Mesenchymal stem cell (in vitro differentiated cells and primary cell): Measurements from ENCODE around the gene RAB1B.

Experiments
- DNase-seq: peaks from one replicate; pipeline ENCODE4 v3.0.0-alpha.2; 2013
- H2AFZ ChIP-seq: one replicate; pipeline ENCODE4 v1.6.1; 2013; ENCODE audit warnings: low read depth, mild to moderate bottlenecking, control low read depth, inconsistent platforms, low read length, moderate library complexity
- H2AK5ac ChIP-seq: 2 replicates; pipeline ENCODE4 v1.6.1; 2013; ENCODE audit warnings: low read length, moderate library complexity, mild to moderate bottlenecking, inconsistent platforms; ENCODE audit not compliant: severe bottlenecking
- H2BK120ac ChIP-seq: one replicate; pipeline ENCODE4 v1.6.1; 2013; ENCODE audit warnings: low read depth, mild to moderate bottlenecking, inconsistent platforms, low read length, moderate library complexity
- H2BK12ac ChIP-seq, 2 experiments: one replicate each; pipeline ENCODE4 v1.6.1; 2013; ENCODE audit warnings: inconsistent platforms in 2 of 2, low read length in 2 of 2, mild to moderate bottlenecking in 2 of 2, moderate library complexity in 2 of 2, control low read depth in 1 of 2
- H2BK15ac ChIP-seq: one replicate; pipeline ENCODE4 v1.6.1; 2013; ENCODE audit warnings: mild to moderate bottlenecking, low read depth, inconsistent platforms; ENCODE audit not compliant: poor library complexity, severe bottlenecking
- H2BK5ac ChIP-seq: 2 replicates; pipeline ENCODE4 v1.6.1; 2013; ENCODE audit warnings: low read depth, mild to moderate bottlenecking, low read length, control low read depth, inconsistent platforms; ENCODE audit not compliant: poor library complexity, severe bottlenecking
- H3K14ac ChIP-seq, 2 experiments: one replicate each; pipeline ENCODE4 v1.6.1; 2013; ENCODE audit warnings: inconsistent platforms in 2 of 2, low read length in 2 of 2, control low read depth in 1 of 2, mild to moderate bottlenecking in 1 of 2, moderate library complexity in 1 of 2
- H3K18ac ChIP-seq, 2 experiments: one replicate each; pipeline ENCODE4 v1.6.1; 2013; ENCODE audit warnings: inconsistent platforms in 2 of 2, low read length in 2 of 2, control low read depth in 1 of 2, low read depth in 1 of 2, mild to moderate bottlenecking in 1 of 2
- H3K23ac ChIP-seq, 2 experiments: one replicate each; pipeline ENCODE4 v1.6.1; 2013; ENCODE audit warnings: inconsistent platforms in 2 of 2, low read length in 2 of 2, mild to moderate bottlenecking in 2 of 2, moderate library complexity in 2 of 2, control low read depth in 1 of 2
- H3K27ac ChIP-seq: 2 replicates; pipeline ENCODE4 v1.5.1; 2013; ENCODE audit warnings: mild to moderate bottlenecking, moderate library complexity, low read length, control low read depth, inconsistent platforms; ENCODE audit not compliant: poor library complexity, severe bottlenecking
- H3K27me3 ChIP-seq, 2 experiments: 2 replicates each; pipeline versions ENCODE4 v1.6.1 to v1.7.0; 2013; ENCODE audit warnings: low read length in 2 of 2, mild to moderate bottlenecking in 2 of 2, moderate library complexity in 2 of 2, control low read depth in 1 of 2, inconsistent platforms in 1 of 2; ENCODE audit not compliant: control insufficient read depth in 1 of 2, insufficient read depth in 1 of 2
- H3K36me3 ChIP-seq, 2 experiments: 2 replicates each; pipeline versions ENCODE4 v1.6.1 to v1.7.0; 2013; ENCODE audit warnings: low read length in 2 of 2, control low read depth in 1 of 2, inconsistent platforms in 1 of 2, low read depth in 1 of 2, mild to moderate bottlenecking in 1 of 2; ENCODE audit not compliant: insufficient read depth in 2 of 2, control insufficient read depth in 1 of 2
- H3K4ac ChIP-seq, 2 experiments: one replicate each; pipeline ENCODE4 v1.6.1; 2013; ENCODE audit warnings: inconsistent platforms in 2 of 2, low read length in 2 of 2, mild to moderate bottlenecking in 2 of 2, moderate library complexity in 2 of 2, control low read depth in 1 of 2, low read depth in 1 of 2
- H3K4me1 ChIP-seq: 2 replicates; pipeline ENCODE4 v1.6.1; 2013; ENCODE audit warnings: low read depth, low read length, control low read depth; ENCODE audit not compliant: control insufficient read depth, insufficient read depth
- H3K4me2 ChIP-seq: 2 replicates; pipeline ENCODE4 v1.6.1; 2013; ENCODE audit warnings: low read length, mild to moderate bottlenecking, inconsistent platforms; ENCODE audit not compliant: poor library complexity, severe bottlenecking
- H3K4me3 ChIP-seq, 2 experiments: 2 replicates each; pipeline versions ENCODE4 v1.5.1 to v1.7.0; 2013; ENCODE audit warnings: low read length in 2 of 2, mild to moderate bottlenecking in 2 of 2, control low read depth in 1 of 2, low read depth in 1 of 2; ENCODE audit not compliant: insufficient read depth in 1 of 2
- H3K79me1 ChIP-seq: replicated peaks from 2 replicates; pipeline ENCODE4 v1.6.1; 2013; ENCODE audit warnings: mild to moderate bottlenecking, control low read depth, low read length, inconsistent platforms; ENCODE audit not compliant: poor library complexity, severe bottlenecking
- H3K9ac ChIP-seq: 2 replicates; pipeline ENCODE4 v1.7.0; 2013; ENCODE audit warnings: mild to moderate bottlenecking, low read length, moderate library complexity
- H3K9me3 ChIP-seq: 2 replicates; pipeline ENCODE4 v1.7.0; 2013; ENCODE audit warnings: mild to moderate bottlenecking, low read length; ENCODE audit not compliant: control insufficient read depth
- H4K8ac ChIP-seq: one replicate; pipeline ENCODE4 v1.6.1; 2013; ENCODE audit warnings: inconsistent platforms, mild to moderate bottlenecking, low read length, moderate library complexity
- H4K91ac ChIP-seq: one replicate; pipeline ENCODE4 v1.6.1; 2013; ENCODE audit warnings: mild to moderate bottlenecking, low read length, inconsistent platforms
- WGBS: methylation state at CpG from one replicate; pipeline ENCODE4 v1.1.7; 2013; ENCODE audit warnings: mixed read lengths; 5-methylcytosine and 5-hydroxymethylcytosine counted together

RAB1B gene

DNA sequence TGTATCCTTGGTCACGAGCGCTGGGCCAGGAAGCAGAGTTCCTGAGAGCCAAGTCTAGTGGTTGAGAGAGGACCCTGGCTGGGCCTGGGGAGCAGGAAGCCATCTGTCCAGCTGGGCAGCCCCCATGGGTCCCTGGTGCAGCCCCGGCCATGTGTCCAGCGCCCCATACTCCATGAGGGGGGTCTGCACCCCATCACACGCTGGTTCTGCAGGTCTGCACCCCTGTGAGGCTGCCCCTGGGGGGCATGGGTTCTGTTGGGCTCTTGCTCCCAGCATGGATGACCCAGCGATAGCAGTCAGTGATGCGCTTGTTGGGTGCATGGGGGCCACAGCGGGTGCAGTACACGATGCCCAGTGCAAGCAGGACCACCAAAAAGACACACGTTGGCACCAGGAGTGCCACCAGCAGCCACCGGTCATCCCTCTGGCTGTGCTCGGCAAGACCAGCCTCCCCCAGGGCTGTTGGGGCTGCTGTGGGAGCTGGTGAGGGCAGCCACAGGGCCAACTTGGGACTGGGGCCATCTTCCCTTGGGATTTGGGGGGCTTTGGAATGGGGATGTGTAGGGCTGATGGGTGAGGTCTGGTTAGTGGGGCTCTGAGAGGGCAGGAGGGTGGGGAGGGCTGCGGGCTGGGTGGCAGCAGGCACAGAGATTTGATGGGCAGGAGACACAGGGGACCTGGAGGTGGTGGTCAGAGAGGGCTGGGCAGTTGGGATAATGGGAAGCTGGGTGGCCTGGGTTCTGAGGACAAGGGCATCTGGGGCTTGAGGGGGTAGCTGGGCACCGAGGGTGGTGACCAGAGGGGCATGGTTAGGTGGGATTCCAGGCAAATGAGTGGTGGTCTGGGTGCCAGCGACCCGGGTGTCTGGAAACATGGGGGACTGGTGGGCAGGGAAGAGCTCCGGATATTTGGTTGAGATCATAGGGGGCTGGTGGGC, 46.4 kb downstream of the RAB1B start:
- Histone ChIP-seq H3K14ac (peak overlapping the region in 1 of 2 experiments; percentile 3), H2AFZ (no peak overlapping the region), H4K91ac (peak overlapping the region; percentile 79), H3K4me1 (peaks cover 51% of the 10 kb centered on the region), H3K79me1 (peaks cover 5% of the 10 kb centered on the region), H3K27me3 (no peaks in the 10 kb centered on the region), H3K4ac (peak overlapping the region; percentile 90 to 96), H3K9ac (peak overlapping the region; percentile 94), H2BK12ac (peak overlapping the region; percentile 86 to 89), H2AK5ac (peak overlapping the region; percentile 11), H3K36me3 (peaks cover 8 to 17% of the 10 kb centered on the region in 2 experiments), H2BK5ac (no peak overlapping the region), H2BK15ac (peak overlapping the region; percentile 71), H3K18ac (peak overlapping the region; percentile 76 to 98), H3K27ac (no peak overlapping the region), H3K23ac (peak overlapping the region in 1 of 2 experiments; percentile 30), H3K4me3 (peak overlapping the region in 1 of 2 experiments; percentile 99), H3K9me3 (no peaks in the 10 kb centered on the region), H4K8ac (peak overlapping the region; percentile 32), H2BK120ac (peak overlapping the region; percentile 94), H3K4me2 (no peak overlapping the region)
- 91% methylated on average over 17 of the region's 17 CpGs for WGBS
- DNase-seq, result no peak

DNA sequence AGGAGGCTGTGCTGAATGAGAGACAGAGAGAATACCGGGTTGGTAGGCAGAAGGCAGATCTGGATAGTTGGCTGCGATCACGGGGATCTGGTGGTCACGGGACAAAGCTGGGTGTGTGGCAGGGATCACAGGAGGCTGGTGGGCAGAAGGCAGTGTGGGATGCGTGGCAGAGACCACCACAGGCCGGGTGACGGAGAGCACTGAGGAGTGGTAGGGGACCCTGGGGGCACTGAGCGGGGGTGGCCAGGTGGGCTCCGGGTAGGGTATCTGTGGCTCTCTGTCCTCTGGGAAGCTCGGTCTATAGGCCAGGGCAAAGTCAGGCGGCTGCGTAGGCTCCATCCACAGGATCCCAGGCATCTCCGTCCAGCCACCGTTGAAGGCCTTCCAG, 47.1 kb downstream of the RAB1B start:
- WGBS, result 97% methylated on average over 14 of the region's 14 CpGs
- no peak overlapping the region for H3K4ac ChIP-seq
- peaks cover 5% of the 10 kb centered on the region for H3K79me1 ChIP-seq
- peak overlapping the region; percentile 67 for H4K91ac ChIP-seq
- H3K4me3 ChIP-seq, result peak overlapping the region in 1 of 2 experiments; percentile 99
- H3K23ac ChIP-seq, result no peak overlapping the region
- H3K27me3 ChIP-seq, result no peaks in the 10 kb centered on the region
- DNase-seq, result no peak
- H4K8ac ChIP-seq, result no peak overlapping the region
- peak overlapping the region; percentile 71 for H2BK15ac ChIP-seq
- peak overlapping the region in 1 of 2 experiments; percentile 55 for H3K18ac ChIP-seq
- H2AFZ ChIP-seq, result no peak overlapping the region
- H3K36me3 ChIP-seq, result peaks cover 8 to 17% of the 10 kb centered on the region in 2 experiments
- H2BK5ac ChIP-seq, result no peak overlapping the region
- no peak overlapping the region for H3K4me2 ChIP-seq
- peak overlapping the region; percentile 28 to 91 for H2BK12ac ChIP-seq
- H3K9ac ChIP-seq, result peak overlapping the region; percentile 94
- H2AK5ac ChIP-seq, result no peak overlapping the region
- H2BK120ac ChIP-seq, result no peak overlapping the region
- peaks cover 51% of the 10 kb centered on the region for H3K4me1 ChIP-seq
- no peaks in the 10 kb centered on the region for H3K9me3 ChIP-seq
- no peak overlapping the region for H3K27ac ChIP-seq
- H3K14ac ChIP-seq, result peak overlapping the region in 1 of 2 experiments; percentile 81

DNA sequence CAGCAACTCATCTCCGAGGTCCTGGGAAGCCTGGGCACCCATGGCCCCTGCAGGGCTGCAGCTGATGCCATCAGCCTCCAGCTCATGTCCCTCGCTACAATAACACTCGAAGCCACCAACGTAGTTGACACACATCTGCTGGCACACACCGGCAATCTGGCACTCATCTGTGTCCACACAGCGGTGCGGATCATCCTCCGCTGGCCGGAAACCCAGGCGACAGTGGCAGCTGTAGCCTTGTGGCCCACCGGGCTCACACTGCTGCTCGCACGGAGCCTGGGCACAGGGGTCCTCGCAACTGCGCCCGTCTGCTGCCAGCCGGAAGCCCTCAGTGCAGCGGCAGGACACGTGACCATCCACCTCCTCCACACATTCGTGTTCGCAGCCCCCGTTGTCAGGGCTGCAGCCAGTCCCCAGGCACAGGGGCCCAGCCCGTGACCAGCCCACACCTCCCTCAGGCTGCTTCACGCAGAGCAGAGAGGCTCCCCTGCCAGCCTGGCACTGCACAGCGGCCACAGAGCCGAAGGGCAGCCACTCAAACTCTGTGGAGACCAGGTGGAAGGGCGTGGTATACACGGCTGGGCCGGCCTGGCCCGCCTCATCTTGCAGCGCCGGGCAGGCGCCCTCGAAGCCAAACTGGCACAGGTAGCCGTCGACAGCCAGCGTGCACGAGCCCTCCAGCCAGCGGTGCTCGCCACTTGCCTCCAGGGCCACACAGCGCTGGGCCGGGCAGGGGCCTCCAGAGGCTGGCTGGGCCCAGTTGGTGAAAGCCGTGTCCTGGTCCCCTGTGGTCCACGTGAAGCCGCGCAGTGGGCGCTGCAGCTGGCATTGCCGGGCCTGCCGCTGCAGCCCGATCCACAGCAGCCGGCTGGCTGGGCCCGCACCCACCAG, 47.7 kb downstream of the RAB1B start:
- H3K4ac ChIP-seq, result peak overlapping the region; percentile 62 to 90
- peak overlapping the region; percentile 69 for H3K4me2 ChIP-seq
- H2AFZ ChIP-seq, result no peak overlapping the region

More for the DNA sequence above, 47.7 kb downstream of the RAB1B start:
- H2BK5ac ChIP-seq, result no peak overlapping the region
- H3K14ac ChIP-seq, result peak overlapping the region in 1 of 2 experiments; percentile 98
- no peak for DNase-seq
- no peak overlapping the region for H3K27ac ChIP-seq
- H3K4me1 ChIP-seq, result peaks cover 51% of the 10 kb centered on the region
- peak overlapping the region; percentile 67 for H4K91ac ChIP-seq
- peak overlapping the region; percentile 94 for H3K9ac ChIP-seq
- no peaks in the 10 kb centered on the region for H3K27me3 ChIP-seq
- peaks cover 5% of the 10 kb centered on the region for H3K79me1 ChIP-seq
- H2BK15ac ChIP-seq, result peak overlapping the region; percentile 87
- peak overlapping the region; percentile 49 for H2AK5ac ChIP-seq
- peak overlapping the region; percentile 23 to 99 for H3K4me3 ChIP-seq
- H3K9me3 ChIP-seq, result no peaks in the 10 kb centered on the region
- H3K18ac ChIP-seq, result peak overlapping the region; percentile 81 to 93
- peak overlapping the region; percentile 66 for H4K8ac ChIP-seq
- peaks cover 8 to 17% of the 10 kb centered on the region in 2 experiments for H3K36me3 ChIP-seq
- peak overlapping the region in 1 of 2 experiments; percentile 66 for H3K23ac ChIP-seq
- H2BK12ac ChIP-seq, result peak overlapping the region; percentile 71 to 91
- WGBS, result 84% methylated on average over 52 of the region's 52 CpGs
- H2BK120ac ChIP-seq, result peak overlapping the region; percentile 71
